ENCODE results near the gene MMS19.

The MMS19 gene

DNA sequence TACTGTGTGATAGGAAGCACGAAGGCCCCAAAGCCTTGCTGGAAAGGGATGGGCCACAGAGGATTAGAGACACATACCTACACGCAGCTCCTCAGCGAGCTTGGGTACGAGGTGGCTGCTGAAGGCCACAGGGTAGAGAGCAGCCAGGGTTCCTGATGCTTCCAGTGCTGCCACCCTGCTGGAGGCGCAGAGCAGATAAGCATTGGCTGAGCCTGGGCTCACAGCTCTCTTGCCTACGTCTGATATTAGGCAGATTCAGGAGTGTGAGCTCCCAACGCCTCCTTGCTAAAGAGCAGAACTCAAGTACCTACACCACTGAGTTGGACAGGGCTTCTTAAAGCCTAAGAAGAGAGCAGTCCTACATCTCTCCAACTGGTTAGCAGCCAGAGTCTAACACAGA is 32.2 kb downstream of the MMS19 start:
- no peaks in the 10 kb centered on the region for H3K9me3 ChIP-seq (ENCODE audit: insufficient read depth, low read length, severe bottlenecking)
- H3K79me2 ChIP-seq (ENCODE audit: insufficient read depth, low read length) = no peaks in the 10 kb centered on the region
- no peaks in the 10 kb centered on the region for H3K27me3 ChIP-seq (ENCODE audit: insufficient read depth, low read length, poor library complexity)
- no peak overlapping the region for H3K9ac ChIP-seq (ENCODE audit: low read depth, low read length)
- no peak overlapping the region for H3K27ac ChIP-seq (ENCODE audit: low read length)
- DNase-seq (no peak), ATAC-seq (ENCODE audit: insufficient read depth, low read depth) (no peak)
- H3K4me3 ChIP-seq (ENCODE audit: low read depth in 1 of 2, low read length in 2 of 2) = no peak overlapping the region
- H4K20me1 ChIP-seq (ENCODE audit: insufficient read depth, low read length) = peaks cover 7% of the 10 kb centered on the region; the same call in 1 of the 2 replicates
- no peak overlapping the region for H3K4me2 ChIP-seq (ENCODE audit: insufficient read depth, low read length)
- H2AFZ ChIP-seq (ENCODE audit: low read depth, low read length) = no peak overlapping the region
- H3K4me1 ChIP-seq (ENCODE audit: insufficient read depth, low read length) = no peaks in the 10 kb centered on the region
- TF ChIP-seq EZH2 (IDR thresholded peaks at IDR 0.05; ENCODE audit: borderline replicate concordance, low read depth, low read length, severe bottlenecking) (no peak), CTCF (IDR thresholded peaks at IDR 0.05; ENCODE audit: borderline replicate concordance, extremely low read depth, low read length, poor library complexity, severe bottlenecking) (no peak)
- H3K36me3 ChIP-seq (ENCODE audit: insufficient read depth, low read length) = peaks cover 93% of the 10 kb centered on the region

GRCh38 chr10:97464226-97464625 is 34.0 kb downstream of the MMS19 start:
- no peak overlapping the region for H3K27ac ChIP-seq (ENCODE audit: low read length)
- H4K20me1 ChIP-seq (ENCODE audit: insufficient read depth, low read length) = peaks cover 8% of the 10 kb centered on the region; the same call in 1 of the 2 replicates
- H3K36me3 ChIP-seq (ENCODE audit: insufficient read depth, low read length) = peaks cover 94% of the 10 kb centered on the region
- no peak overlapping the region for H3K9ac ChIP-seq (ENCODE audit: low read depth, low read length)
- TF ChIP-seq EZH2 (IDR thresholded peaks at IDR 0.05; ENCODE audit: borderline replicate concordance, low read depth, low read length, severe bottlenecking) = no peak
- TF ChIP-seq CTCF (IDR thresholded peaks at IDR 0.05; ENCODE audit: borderline replicate concordance, extremely low read depth, low read length, poor library complexity, severe bottlenecking) = no peak
- ATAC-seq (ENCODE audit: insufficient read depth, low read depth) (0 out of 3 replicates have a peak, but pooled peaks have one; percentile 2), DNase-seq (no peak)
- no peaks in the 10 kb centered on the region for H3K9me3 ChIP-seq (ENCODE audit: insufficient read depth, low read length, severe bottlenecking)
- no peak overlapping the region for H3K4me2 ChIP-seq (ENCODE audit: insufficient read depth, low read length)
- no peak overlapping the region for H2AFZ ChIP-seq (ENCODE audit: low read depth, low read length)
- H3K27me3 ChIP-seq (ENCODE audit: insufficient read depth, low read length, poor library complexity) = no peaks in the 10 kb centered on the region
- H3K4me3 ChIP-seq (ENCODE audit: low read depth in 1 of 2, low read length in 2 of 2) = no peak overlapping the region
- H3K4me1 ChIP-seq (ENCODE audit: insufficient read depth, low read length) = no peaks in the 10 kb centered on the region
- H3K79me2 ChIP-seq (ENCODE audit: insufficient read depth, low read length) = no peaks in the 10 kb centered on the region

GRCh38 chr10:97463363-97464132 is 34.7 kb downstream of the MMS19 start:
- no peak overlapping the region for H3K27ac ChIP-seq (ENCODE audit: low read length)
- H3K9ac ChIP-seq (ENCODE audit: low read depth, low read length) = no peak overlapping the region
- H4K20me1 ChIP-seq (ENCODE audit: insufficient read depth, low read length) = peaks cover 4% of the 10 kb centered on the region
- no peaks in the 10 kb centered on the region for H3K79me2 ChIP-seq (ENCODE audit: insufficient read depth, low read length)
- no peaks in the 10 kb centered on the region for H3K27me3 ChIP-seq (ENCODE audit: insufficient read depth, low read length, poor library complexity)
- no peak overlapping the region for H3K4me2 ChIP-seq (ENCODE audit: insufficient read depth, low read length)
- peaks cover 94% of the 10 kb centered on the region for H3K36me3 ChIP-seq (ENCODE audit: insufficient read depth, low read length)
- peak; percentile 62 for ATAC-seq (ENCODE audit: insufficient read depth, low read depth)
- H2AFZ ChIP-seq (ENCODE audit: low read depth, low read length) = no peak overlapping the region
- H3K4me3 ChIP-seq (ENCODE audit: low read depth in 1 of 2, low read length in 2 of 2) = no peak overlapping the region
- H3K9me3 ChIP-seq (ENCODE audit: insufficient read depth, low read length, severe bottlenecking) = no peaks in the 10 kb centered on the region
- TF ChIP-seq EZH2 (IDR thresholded peaks at IDR 0.05; ENCODE audit: borderline replicate concordance, low read depth, low read length, severe bottlenecking) (no peak), CTCF (IDR thresholded peaks at IDR 0.05; ENCODE audit: borderline replicate concordance, extremely low read depth, low read length, poor library complexity, severe bottlenecking) (peak; percentile 85)
- peak; percentile 34 for DNase-seq
- no peaks in the 10 kb centered on the region for H3K4me1 ChIP-seq (ENCODE audit: insufficient read depth, low read length)

All from DND-41 (cell line).